Lower leg skin (tissue), 3 donors: ENCODE data around the gene PHRF1.

Source experiments
- POLR2A ChIP-seq, 2 donors: fragments of 450-650 bp; IDR thresholded peaks; one replicate each; pipeline ENCODE4 v1.6.1; 2016 to 2017; ENCODE audit warnings: antibody characterized with exemption in 2 of 2, mild to moderate bottlenecking in 1 of 2, moderate library complexity in 1 of 2
- TF ChIP-seq, protein P1 (sequence below), 3 donors: fragments of 450-650 bp; IDR thresholded peaks; one replicate each; pipeline ENCODE4 v1.5.1; 2016; ENCODE audit warnings: antibody characterized with exemption in 3 of 3, mild to moderate bottlenecking in 3 of 3, moderate library complexity in 2 of 3

DNA sequence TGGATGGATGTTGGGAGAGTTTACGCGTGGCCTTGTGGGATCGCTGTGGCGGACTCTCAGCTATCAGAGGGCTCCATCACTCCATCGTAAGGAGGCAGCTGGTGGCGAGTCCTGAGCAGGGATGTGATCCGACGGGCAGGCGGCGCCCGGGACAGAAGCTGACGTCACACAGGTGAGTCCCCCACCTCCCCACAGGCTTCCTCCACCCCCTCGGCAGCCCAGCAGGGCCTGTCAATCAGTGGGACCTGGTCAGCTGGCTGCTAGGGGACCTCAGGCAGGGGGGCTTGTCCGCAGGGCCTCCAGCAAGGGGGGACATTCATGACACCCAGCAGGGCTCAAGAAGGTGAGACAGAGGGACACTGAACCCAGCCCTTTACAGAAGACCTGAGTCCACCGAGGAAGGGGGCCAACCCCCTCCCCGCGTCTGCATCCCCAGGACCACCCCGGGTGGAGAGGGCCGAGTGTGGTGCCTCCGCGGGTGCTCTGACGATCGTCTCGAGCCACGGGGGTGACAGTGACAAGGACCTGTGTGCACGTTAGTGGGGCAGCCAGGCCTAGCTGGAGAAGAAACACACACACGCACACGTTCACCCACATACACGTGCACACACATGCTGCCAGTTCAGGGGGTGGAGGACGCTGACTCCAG lies 48.0 kb upstream of the PHRF1 start:
- TF ChIP-seq, protein P1, sequence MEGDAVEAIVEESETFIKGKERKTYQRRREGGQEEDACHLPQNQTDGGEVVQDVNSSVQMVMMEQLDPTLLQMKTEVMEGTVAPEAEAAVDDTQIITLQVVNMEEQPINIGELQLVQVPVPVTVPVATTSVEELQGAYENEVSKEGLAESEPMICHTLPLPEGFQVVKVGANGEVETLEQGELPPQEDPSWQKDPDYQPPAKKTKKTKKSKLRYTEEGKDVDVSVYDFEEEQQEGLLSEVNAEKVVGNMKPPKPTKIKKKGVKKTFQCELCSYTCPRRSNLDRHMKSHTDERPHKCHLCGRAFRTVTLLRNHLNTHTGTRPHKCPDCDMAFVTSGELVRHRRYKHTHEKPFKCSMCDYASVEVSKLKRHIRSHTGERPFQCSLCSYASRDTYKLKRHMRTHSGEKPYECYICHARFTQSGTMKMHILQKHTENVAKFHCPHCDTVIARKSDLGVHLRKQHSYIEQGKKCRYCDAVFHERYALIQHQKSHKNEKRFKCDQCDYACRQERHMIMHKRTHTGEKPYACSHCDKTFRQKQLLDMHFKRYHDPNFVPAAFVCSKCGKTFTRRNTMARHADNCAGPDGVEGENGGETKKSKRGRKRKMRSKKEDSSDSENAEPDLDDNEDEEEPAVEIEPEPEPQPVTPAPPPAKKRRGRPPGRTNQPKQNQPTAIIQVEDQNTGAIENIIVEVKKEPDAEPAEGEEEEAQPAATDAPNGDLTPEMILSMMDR (IDR thresholded peaks at IDR 0.05) = no peak
- no peak for TF ChIP-seq POLR2A (IDR thresholded peaks at IDR 0.05)
